Large intestine (tissue), 3 donors: ENCODE results near the gene PLEKHA5. TPM values are rescaled to one million over a fixed set of nuclear protein-coding genes. Genes with fewer than 3 reads are reported as not detected.
"Not testable (repeated sequence)": the region's sequence is repeated elsewhere in the genome, so short reads cannot be mapped to it uniquely, and the experiment has no call there.

Experiments used
- DNase-seq, 2 donors: peaks; one replicate each; pipeline versions ENCODE4 v3.0.0 to v3.0.0-alpha.2; 2013
- H3K27ac ChIP-seq: one replicate; pipeline ENCODE4 v1.5.1; 2013; ENCODE audit warnings: low read length
- H3K27me3 ChIP-seq: 2 replicates; pipeline ENCODE4 v1.6.1; 2013; ENCODE audit warnings: low read length; ENCODE audit not compliant: control insufficient read depth, insufficient read depth
- H3K36me3 ChIP-seq: 2 replicates; pipeline ENCODE4 v1.6.1; 2013; ENCODE audit warnings: low read length; ENCODE audit not compliant: control insufficient read depth, insufficient read depth
- H3K4me1 ChIP-seq: one replicate; pipeline ENCODE4 v1.6.1; 2013; ENCODE audit warnings: low read length; ENCODE audit not compliant: control insufficient read depth, insufficient read depth
- H3K4me3 ChIP-seq: one replicate; pipeline ENCODE4 v1.5.1; 2013; ENCODE audit warnings: low read length
- H3K9me3 ChIP-seq: one replicate; pipeline ENCODE4 v1.6.1; 2013; ENCODE audit warnings: mild to moderate bottlenecking, low read depth, low read length, moderate library complexity; ENCODE audit not compliant: control insufficient read depth
- WGBS: methylation state at CpG from one replicate; pipeline ENCODE4 v1.1.5; 2013; ENCODE audit warnings: low lambda C conversion rate; ENCODE audit not compliant: insufficient coverage; 5-methylcytosine and 5-hydroxymethylcytosine counted together
- polyA plus RNA-seq: library from polyadenylated mRNA; unstranded; fragments of 120-200 nt; gene quantifications from one replicate; pipeline ENCODE4 v1.2.1, GENCODE V29; 2013

Gene PLEKHA5
- polyA plus RNA-seq, 1 donor, result 43.8 TPM

DNA sequence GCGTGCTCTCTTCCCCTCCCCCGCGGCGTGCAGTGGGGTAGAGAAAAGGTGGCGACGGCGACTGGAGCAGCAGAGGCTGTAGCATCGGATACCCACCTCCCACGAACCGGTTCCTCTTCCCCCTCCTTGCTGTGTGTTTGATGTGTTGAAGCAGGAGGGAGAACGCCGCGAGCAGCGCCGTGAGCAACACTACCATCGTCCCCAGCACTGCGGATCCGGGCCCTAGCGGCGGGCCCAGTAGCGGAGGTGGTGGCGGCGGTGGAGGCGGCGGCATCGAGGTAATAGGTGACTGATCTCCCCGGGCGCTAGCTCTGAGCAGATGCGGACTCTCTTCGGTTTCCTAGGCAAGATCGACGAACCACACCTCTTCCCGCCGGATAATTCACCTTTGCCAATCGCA is 176.8 kb downstream of the PLEKHA5 start:
- H3K27me3 ChIP-seq, result no peaks in the 10 kb centered on the region
- H3K4me3 ChIP-seq, result no peak overlapping the region
- H3K36me3 ChIP-seq, result peaks cover 18% of the 10 kb centered on the region
- DNase-seq, result no peak
- H3K4me1 ChIP-seq, result no peaks in the 10 kb centered on the region
- no peak overlapping the region for H3K27ac ChIP-seq
- H3K9me3 ChIP-seq, result peaks cover 4% of the 10 kb centered on the region
- WGBS, result no CpG with 5 or more reads among the region's 35 CpGs

DNA sequence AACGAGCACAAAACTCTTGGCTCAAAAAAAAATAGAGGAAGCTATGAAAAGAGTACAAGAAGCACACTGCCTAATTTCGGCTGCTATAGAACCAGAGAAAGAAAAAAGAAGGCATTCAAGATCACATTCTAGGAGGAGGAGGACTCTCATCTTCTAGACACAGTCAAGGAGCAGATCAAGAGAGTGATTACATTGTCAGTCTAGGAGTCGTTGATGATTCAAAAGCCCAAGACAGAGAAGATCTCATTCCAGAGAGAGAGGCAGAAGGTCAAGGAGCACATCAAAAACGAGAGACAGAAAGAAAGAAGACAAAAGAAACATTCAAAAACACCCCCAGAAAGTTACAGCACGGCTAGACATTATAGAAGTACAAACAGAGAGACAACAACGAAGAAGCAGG is 177.9 kb downstream of the PLEKHA5 start:
- no peak overlapping the region for H3K4me3 ChIP-seq
- no peak for DNase-seq
- 95% methylated on average over 2 of the region's 6 CpGs for WGBS
- no peak overlapping the region for H3K27ac ChIP-seq
- no peaks in the 10 kb centered on the region for H3K27me3 ChIP-seq
- H3K36me3 ChIP-seq, result peaks cover 18% of the 10 kb centered on the region
- H3K4me1 ChIP-seq, result no peaks in the 10 kb centered on the region
- peaks cover 4% of the 10 kb centered on the region for H3K9me3 ChIP-seq

DNA sequence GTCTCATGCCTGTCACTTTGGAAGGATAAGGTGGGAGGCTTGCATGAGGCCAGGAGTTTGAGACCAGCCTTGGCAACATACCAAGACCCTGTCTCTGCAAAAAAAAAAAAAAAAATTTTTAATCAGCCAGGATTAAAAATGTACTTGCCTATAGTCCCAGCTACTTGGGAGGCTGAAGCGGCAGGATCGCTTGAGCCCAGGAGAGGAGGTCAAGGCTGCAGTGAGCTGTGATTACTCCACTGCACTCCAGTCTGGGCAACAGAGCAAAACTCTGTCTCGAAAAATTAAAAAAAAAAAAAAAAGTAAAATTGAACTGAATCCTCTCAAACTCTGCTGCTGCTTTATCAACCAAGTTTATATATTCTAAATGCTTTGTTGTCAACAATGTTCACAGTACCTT is 181.6 kb downstream of the PLEKHA5 start:
- Histone ChIP-seq H3K27me3 (no peaks in the 10 kb centered on the region), H3K4me1 (no peaks in the 10 kb centered on the region), H3K27ac (no peak overlapping the region), H3K9me3 (peaks cover 3% of the 10 kb centered on the region), H3K4me3 (no peak overlapping the region), H3K36me3 (peaks cover 9% of the 10 kb centered on the region)
- DNase-seq, result no peak
- WGBS, result no CpG with 5 or more reads among the region's 3 CpGs

DNA sequence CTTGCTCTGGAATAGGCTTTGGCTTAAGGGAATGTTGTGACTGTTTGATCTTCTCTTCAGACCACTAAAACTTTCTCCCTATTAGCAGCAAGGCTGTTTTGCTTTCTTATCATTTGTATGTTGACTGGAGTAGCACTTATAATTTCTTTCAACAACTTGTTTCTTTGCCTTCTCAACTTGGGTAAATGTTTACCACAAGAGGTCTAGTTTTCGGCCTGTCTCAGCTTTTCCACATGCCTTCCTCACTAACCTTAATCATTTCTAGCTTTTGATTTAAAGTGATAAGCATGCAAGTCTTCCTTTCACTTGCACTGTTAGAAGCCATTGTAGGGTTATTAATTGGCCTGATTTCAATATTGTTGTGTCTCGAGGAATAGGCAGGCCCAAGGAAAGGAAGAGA is 183.1 kb downstream of the PLEKHA5 start:
- no peaks in the 10 kb centered on the region for H3K27me3 ChIP-seq
- no peak for DNase-seq
- no peaks in the 10 kb centered on the region for H3K36me3 ChIP-seq
- H3K9me3 ChIP-seq, result no peaks in the 10 kb centered on the region
- H3K4me3 ChIP-seq, result no peak overlapping the region
- no peak overlapping the region for H3K27ac ChIP-seq
- WGBS, result 83% methylated on average over 1 of the region's 2 CpGs
- H3K4me1 ChIP-seq, result no peaks in the 10 kb centered on the region

DNA sequence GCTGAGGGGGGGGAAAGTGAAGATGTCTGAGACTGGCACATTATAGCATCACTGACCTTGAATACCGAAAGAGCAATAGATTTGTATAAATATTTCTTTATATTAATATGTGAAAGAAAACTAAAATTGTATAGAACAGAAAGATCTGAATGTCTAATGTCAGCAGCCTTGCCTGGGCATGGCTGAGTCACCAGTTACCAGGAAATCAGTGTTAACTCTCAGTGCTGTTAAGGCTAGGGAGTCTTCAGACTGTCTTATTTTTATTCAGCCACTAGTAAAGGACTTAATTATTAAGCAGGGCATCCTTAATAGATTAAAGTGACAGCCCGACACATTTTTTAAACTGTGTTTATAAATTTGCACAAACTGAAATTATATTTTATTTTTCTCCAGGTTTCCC is 186.9 kb downstream of the PLEKHA5 start:
- WGBS, result 100% methylated on average over 1 of the region's 2 CpGs
- no peaks in the 10 kb centered on the region for H3K9me3 ChIP-seq
- no peaks in the 10 kb centered on the region for H3K27me3 ChIP-seq
- no peaks in the 10 kb centered on the region for H3K4me1 ChIP-seq
- DNase-seq, result no peak
- no peak overlapping the region for H3K4me3 ChIP-seq
- H3K27ac ChIP-seq, result no peak overlapping the region
- peaks cover 3% of the 10 kb centered on the region for H3K36me3 ChIP-seq

DNA sequence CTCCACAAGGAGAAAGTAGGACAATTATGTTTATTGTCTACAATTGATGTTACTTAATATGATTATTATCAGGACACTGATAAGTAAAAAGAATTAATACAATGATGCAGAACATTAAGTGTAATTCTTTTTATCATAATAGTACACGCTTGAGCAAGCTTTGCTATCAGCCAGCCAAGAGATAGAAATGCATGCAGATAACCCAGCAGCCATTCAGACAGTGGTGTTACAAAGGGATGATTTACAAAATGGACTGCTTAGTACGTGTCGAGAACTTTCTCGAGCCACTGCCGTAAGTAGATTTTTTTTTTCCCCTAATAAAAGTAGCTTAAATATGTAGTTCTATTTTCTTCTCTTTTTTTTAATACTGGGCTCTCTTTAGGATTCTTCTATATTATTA is 192.8 kb downstream of the PLEKHA5 start:
- no peak overlapping the region for H3K27ac ChIP-seq
- H3K36me3 ChIP-seq, result peaks cover 30% of the 10 kb centered on the region
- H3K9me3 ChIP-seq, result peaks cover 3% of the 10 kb centered on the region
- no peak for DNase-seq
- H3K4me1 ChIP-seq, result no peaks in the 10 kb centered on the region
- WGBS, result 88% methylated on average over 4 of the region's 5 CpGs
- no peak overlapping the region for H3K4me3 ChIP-seq
- H3K27me3 ChIP-seq, result no peaks in the 10 kb centered on the region

DNA sequence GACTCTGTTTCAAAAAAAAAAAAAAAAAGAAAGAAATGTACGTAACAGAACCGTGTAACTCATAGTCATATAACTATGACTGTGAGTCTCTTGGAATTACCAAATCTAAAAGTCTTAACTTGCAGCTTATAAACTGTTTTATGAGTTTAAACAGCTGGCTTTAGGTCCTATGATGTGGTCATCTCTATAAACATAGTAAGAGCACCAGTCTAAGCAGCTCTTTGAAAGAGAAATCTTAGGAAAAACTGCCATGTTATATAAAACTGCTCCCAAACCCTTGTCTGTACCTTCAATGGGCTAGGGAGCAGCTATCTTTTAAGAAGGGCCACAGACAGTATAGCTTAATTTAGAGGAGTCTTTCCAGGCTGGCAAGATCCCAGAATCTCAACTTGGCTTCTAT is 194.3 kb downstream of the PLEKHA5 start:
- Histone ChIP-seq H3K9me3 (peaks cover 3% of the 10 kb centered on the region), H3K4me3 (no peak overlapping the region), H3K36me3 (peaks cover 30% of the 10 kb centered on the region), H3K27ac (no peak overlapping the region), H3K4me1 (no peaks in the 10 kb centered on the region), H3K27me3 (no peaks in the 10 kb centered on the region)
- no peak for DNase-seq
- no CpG with 5 or more reads among the region's 2 CpGs for WGBS

DNA sequence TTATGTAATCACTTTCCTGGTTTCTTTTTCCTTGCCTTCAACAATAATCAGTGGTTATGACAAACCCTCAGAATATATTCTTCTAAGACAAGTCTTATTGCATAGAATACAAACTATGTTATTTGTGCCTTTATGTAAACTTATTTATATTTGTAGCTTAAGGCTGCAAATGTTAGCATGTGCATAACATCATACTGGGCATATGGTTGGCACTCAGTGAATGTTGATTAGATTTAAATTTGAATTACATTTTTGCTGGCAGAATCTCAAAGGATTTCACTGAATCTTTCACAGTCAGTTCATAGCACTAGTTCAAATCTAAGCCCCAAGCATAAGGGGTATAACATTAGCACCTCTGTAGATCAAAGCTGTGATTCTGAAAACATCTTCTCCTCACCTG is 196.6 kb downstream of the PLEKHA5 start:
- H3K27ac ChIP-seq, result no peak overlapping the region
- H3K4me3 ChIP-seq, result no peak overlapping the region
- peaks cover 30% of the 10 kb centered on the region for H3K36me3 ChIP-seq
- no peaks in the 10 kb centered on the region for H3K4me1 ChIP-seq
- peaks cover 3% of the 10 kb centered on the region for H3K9me3 ChIP-seq
- no peaks in the 10 kb centered on the region for H3K27me3 ChIP-seq
- no peak for DNase-seq

DNA sequence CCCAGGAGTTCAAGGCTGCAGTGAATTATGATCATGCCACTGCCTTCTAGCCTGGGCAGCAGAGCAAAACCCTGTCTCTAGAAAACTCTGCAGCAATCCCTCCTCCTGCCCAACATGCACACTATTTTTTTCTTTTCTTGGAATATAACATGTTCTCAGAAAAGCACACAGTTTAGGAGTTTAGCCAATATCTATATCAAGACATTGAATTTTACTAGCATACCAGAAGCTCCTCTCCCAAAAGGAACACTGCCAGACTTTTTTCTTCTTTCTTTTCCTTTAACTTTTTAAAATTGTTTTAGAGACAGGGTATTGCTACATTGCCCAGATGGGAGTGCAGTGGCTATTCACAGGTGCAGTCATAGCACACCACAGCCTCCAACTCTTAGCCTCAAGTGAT is 202.7 kb downstream of the PLEKHA5 start:
- H3K27me3 ChIP-seq, result no peaks in the 10 kb centered on the region
- no peak overlapping the region for H3K4me3 ChIP-seq
- DNase-seq, result no peak
- H3K27ac ChIP-seq, result no peak overlapping the region
- H3K9me3 ChIP-seq, result no peaks in the 10 kb centered on the region
- H3K4me1 ChIP-seq, result no peaks in the 10 kb centered on the region
- peaks cover 30% of the 10 kb centered on the region for H3K36me3 ChIP-seq

DNA sequence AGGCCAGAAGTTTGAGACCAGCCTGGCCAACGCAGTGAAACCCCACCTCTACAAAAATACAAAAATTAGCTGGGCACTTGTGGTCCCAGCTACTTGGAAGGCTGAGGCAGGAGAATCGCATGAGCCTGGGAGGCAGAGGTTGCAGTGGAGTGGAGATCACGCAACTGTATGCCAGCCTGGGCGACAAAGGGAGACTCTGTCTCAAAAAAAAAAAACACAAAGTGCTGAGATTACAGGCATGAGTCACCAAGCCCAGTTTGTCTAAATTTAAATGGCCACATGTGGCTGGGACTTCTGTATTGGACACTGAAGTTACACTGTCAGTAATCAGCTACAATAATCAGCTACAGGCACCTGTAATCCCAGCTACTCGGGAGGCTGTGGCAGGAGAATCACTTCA is 208.9 kb downstream of the PLEKHA5 start:
- Histone ChIP-seq H3K27me3 (no peaks in the 10 kb centered on the region), H3K27ac (no peak overlapping the region), H3K36me3 (peaks cover 38% of the 10 kb centered on the region), H3K4me1 (no peaks in the 10 kb centered on the region), H3K4me3 (no peak overlapping the region), H3K9me3 (peaks cover 14% of the 10 kb centered on the region)
- WGBS, result no CpG with 5 or more reads among the region's 5 CpGs
- no peak for DNase-seq

DNA sequence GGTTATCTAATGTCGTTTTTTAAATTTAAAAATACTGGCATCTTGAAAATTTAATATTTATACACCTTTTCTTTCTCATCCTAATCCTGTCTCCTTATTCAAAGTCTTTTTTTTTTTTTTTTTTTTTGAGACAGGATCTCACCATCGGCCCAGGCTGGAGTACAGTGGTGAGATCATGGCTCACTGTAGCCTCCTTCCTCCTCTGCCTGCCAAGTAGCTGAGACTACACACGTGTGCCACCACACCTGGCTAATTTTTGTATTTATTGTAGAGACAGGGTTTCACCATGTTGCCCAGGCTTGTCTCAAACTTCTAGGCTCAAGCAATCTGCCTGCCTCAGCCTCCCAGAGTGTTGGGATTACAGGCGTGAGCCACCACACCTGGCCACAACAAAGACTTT is 221.3 kb downstream of the PLEKHA5 start:
- WGBS, result 91% methylated on average over 1 of the region's 4 CpGs
- DNase-seq, H3K27ac ChIP-seq, H3K4me1 ChIP-seq, H3K27me3 ChIP-seq, H3K4me3 ChIP-seq, H3K9me3 ChIP-seq: not testable (repeated sequence)
- H3K36me3 ChIP-seq, result peaks cover 66% of the 10 kb centered on the region
